K562 (cell line): ENCODE results near the gene PGM3. TPM values are rescaled to one million over a fixed set of nuclear protein-coding genes. Genes with fewer than 3 reads are reported as not detected.

Source experiments
- ATAC-seq: fragments of 200-7000 bp; cut with Tn5 transposase; 3 replicates; pipeline ENCODE4 v1.9.1; 2020; ENCODE audit warnings: moderate library complexity
- BruUV-seq: library from RNA; stranded (reverse); fragments of 400-500 nt; replicated peaks from 2 replicates; lab custom pipeline; 2021; lab: Mats Ljungman, UMichigan
- CTCF ChIA-PET: fragments of 300-600 bp; formaldehyde crosslinking; extraction: SDS; loops from one replicate; lab custom pipeline; 2021; ENCODE audit warnings: low intra/inter-chr PET ratio; lab: Yijun Ruan, JAX
- POLR2A ChIA-PET: fragments of 300-600, 350-650 bp; sonication (Branson Sonifier 250); formaldehyde crosslinking; extraction: SDS; loops from one replicate; lab custom pipeline; 2021; ENCODE audit warnings: antibody characterized with exemption, inconsistent platforms; lab: Yijun Ruan, JAX
- DNase-seq, 4 experiments: peaks; one replicate each; pipeline versions ENCODE4 v3.0.0 to v3.0.0-alpha.2; 2011 to 2018; ENCODE audit warnings: low spot score in 3 of 4, mixed read lengths in 3 of 4; ENCODE audit errors: extremely low read depth in 1 of 4
- FAIRE-seq: peaks from 2 replicates; lab custom pipeline; 2011; peaks lifted over from hg19 to GRCh38; lab: Jason Lieb, UNC
- H2AFZ ChIP-seq: 2 replicates; pipeline ENCODE4 v1.6.0; 2011; ENCODE audit warnings: low read depth, low read length, control low read depth, inconsistent platforms
- H3K27ac ChIP-seq: fragments of 200-600 bp; 3 replicates; pipeline ENCODE4 v1.8.0; 2011; ENCODE audit warnings: low read depth, mild to moderate bottlenecking, control low read depth, inconsistent platforms, low read length, moderate library complexity, mixed read lengths; ENCODE audit errors: extremely low read depth
- H3K27me3 ChIP-seq, 2 experiments: fragments of 300-600 bp in 1 of 2; 2 replicates in 1 of 2; 3 replicates in 1 of 2; pipeline versions ENCODE4 v1.6.0 to v1.8.0; 2011; ENCODE audit warnings: inconsistent platforms in 2 of 2, low read length in 2 of 2, mild to moderate bottlenecking in 1 of 2, mixed read lengths in 1 of 2, moderate library complexity in 1 of 2; ENCODE audit not compliant: control insufficient read depth in 2 of 2, insufficient read depth in 2 of 2
- H3K36me3 ChIP-seq: fragments of 300-600 bp; 3 replicates; pipeline ENCODE4 v1.8.0; 2011; ENCODE audit warnings: mild to moderate bottlenecking, low read length, inconsistent platforms; ENCODE audit not compliant: control insufficient read depth, insufficient read depth
- H3K4me1 ChIP-seq, 2 experiments: fragments of 200-600 bp in 1 of 2; replicated peaks in 1 of 2; 2 replicates in 1 of 2; 3 replicates in 1 of 2; pipeline versions ENCODE4 v1.5.1 to v1.8.0; 2011; ENCODE audit warnings: inconsistent platforms in 2 of 2, low read length in 2 of 2, mild to moderate bottlenecking in 1 of 2, mixed read lengths in 1 of 2, moderate library complexity in 1 of 2; ENCODE audit not compliant: control insufficient read depth in 2 of 2, insufficient read depth in 2 of 2
- H3K4me2 ChIP-seq: 2 replicates; pipeline ENCODE4 v1.6.1; 2011; ENCODE audit warnings: low read length, control low read depth, inconsistent platforms, mixed read lengths; ENCODE audit not compliant: insufficient read depth
- H3K4me3 ChIP-seq: fragments of 200-600 bp; sonication (generic), shearing (Covaris generic); 2 replicates; pipeline ENCODE4 v1.5.1; 2016; ENCODE audit warnings: control low read depth, inconsistent platforms
- H3K79me2 ChIP-seq: fragments of 200-600 bp; 3 replicates; pipeline ENCODE4 v1.8.0; 2011; ENCODE audit warnings: low read length, inconsistent platforms; ENCODE audit not compliant: control insufficient read depth, insufficient read depth
- H3K9ac ChIP-seq, 2 experiments: 2 replicates each; pipeline versions ENCODE4 v1.6.0 to v1.6.1; 2011; ENCODE audit warnings: low read depth in 2 of 2, low read length in 2 of 2, control low read depth in 1 of 2, inconsistent platforms in 1 of 2, mild to moderate bottlenecking in 1 of 2, mixed read lengths in 1 of 2; ENCODE audit not compliant: insufficient read depth in 1 of 2
- H3K9me1 ChIP-seq: one replicate; pipeline ENCODE4 v1.6.0; 2011; ENCODE audit warnings: inconsistent platforms, mild to moderate bottlenecking, low read length, moderate library complexity; ENCODE audit not compliant: control insufficient read depth, insufficient read depth
- H3K9me3 ChIP-seq: replicated peaks from 2 replicates; pipeline ENCODE4 v1.5.1; 2011; ENCODE audit warnings: low read depth, low read length, inconsistent platforms; ENCODE audit not compliant: control insufficient read depth, insufficient read depth
- H4K20me1 ChIP-seq: replicated peaks from 2 replicates; pipeline ENCODE4 v1.6.1; 2011; ENCODE audit warnings: low read length, inconsistent platforms, mixed read lengths; ENCODE audit not compliant: control insufficient read depth, insufficient read depth
- FOSL1 ChIP-seq: fragments of 200-800 bp; sonication (Bioruptor generic); conservative IDR thresholded peaks from 2 replicates; pipeline ENCODE4 v1.6.1; 2016; ENCODE audit warnings: missing genetic modification characterization, missing compliant biosample characterization
- FOXM1 ChIP-seq, 2 experiments: fragments of 450-650 bp in 1 of 2; sonication (generic) in 1 of 2; formaldehyde crosslinking in 1 of 2; IDR thresholded peaks; 2 replicates each; pipeline versions ENCODE4 v1.6.1 to v1.9.0; 2017 to 2022; ENCODE audit warnings: low read depth in 2 of 2, mild to moderate bottlenecking in 2 of 2, missing genetic modification reagents in 1 of 2, moderate library complexity in 1 of 2
- MAFK ChIP-seq: IDR thresholded peaks from 2 replicates; pipeline ENCODE4 v1.6.1; 2011; ENCODE audit warnings: low read length, improper control_type of control experiment
- MYBL2 ChIP-seq, 2 experiments: fragments of 450-650 bp in 1 of 2; sonication (generic) in 1 of 2; formaldehyde crosslinking in 1 of 2; IDR thresholded peaks; 2 replicates each; pipeline versions ENCODE4 v1.6.1 to v1.8.1; 2017 to 2022; ENCODE audit warnings: borderline replicate concordance in 1 of 2, inconsistent platforms in 1 of 2, low read depth in 1 of 2, mild to moderate bottlenecking in 1 of 2, missing genetic modification reagents in 1 of 2, moderate library complexity in 1 of 2
- PCBP2 ChIP-seq: fragments of 200-400 bp; formaldehyde crosslinking; IDR thresholded peaks from 2 replicates; pipeline ENCODE4 v1.6.1; 2018; ENCODE audit warnings: low read length, low read depth, mild to moderate bottlenecking, moderate library complexity; ENCODE audit not compliant: poor library complexity, severe bottlenecking
- RBM17 ChIP-seq: fragments of 200-400 bp; formaldehyde crosslinking; IDR thresholded peaks from 2 replicates; pipeline ENCODE4 v1.6.1; 2017; ENCODE audit warnings: low read depth, mild to moderate bottlenecking, low read length, borderline replicate concordance
- ZNF830 ChIP-seq: fragments of 250-450 bp; sonication (Bioruptor Pico); IDR thresholded peaks from 2 replicates; pipeline ENCODE4 v1.5.0; 2021; ENCODE audit warnings: mild to moderate bottlenecking
- WGBS: fragments of 100-300 bp; shearing (Covaris generic); methylation state at CpG from one replicate; pipeline ENCODE4 v1.1.6; 2016; ENCODE audit warnings: low coverage, mixed read lengths; ENCODE audit not compliant: insufficient coverage; ENCODE audit errors: missing lambda C conversion rate; 5-methylcytosine and 5-hydroxymethylcytosine counted together
- in situ Hi-C: fragments of 300-500 bp; cut with MboI; formaldehyde crosslinking; loops from 4 replicates; pipeline ENCODE4 v1.15.0; 2018; ENCODE audit warnings: inconsistent platforms, mixed read lengths
- intact Hi-C: fragments of 100-400 bp; cut with micrococcal nuclease; formaldehyde crosslinking; loops from 2 replicates; pipeline ENCODE4 v1.14.2; 2022
- polyA plus RNA-seq, 8 experiments: library from polyadenylated mRNA; depleted of rRNA in 4 of 8; stranded (reverse) in 5 of 8; unstranded in 3 of 8; fragments of >200 nt; fragmentation: Nextera tagmentation in 2 of 8; fragmentation: Illumina TruSeq in 1 of 8; extraction: Ambion mirVana in 2 of 8; extraction: Trizol in 1 of 8; gene quantifications; 2 replicates each; pipeline versions ENCODE4 v1.2.1 to v1.2.3, GENCODE V29; 2011 to 2014; ENCODE audit warnings: inconsistent platforms in 1 of 8, missing spikeins in 1 of 8
- total RNA-seq, 7 experiments: library from RNA; depleted of rRNA in 6 of 7; stranded (reverse); fragments of >200 nt in 6 of 7; fragmentation: Illumina TruSeq in 2 of 7; extraction: Trizol in 2 of 7; gene quantifications; 2 replicates each; pipeline versions ENCODE4 v1.2.1 to v1.2.3, GENCODE V29; 2011 to 2021; ENCODE audit warnings: low replicate concordance in 1 of 7

Gene PGM3
- total and polyA plus RNA-seq, 9 of the 15 experiments (the other 6 are each of a cell fraction or from before 2014, with no cell fraction given): 19.1 to 107 (median 50.5) TPM

- no peaks in the 10 kb centered on the region for H3K9me1 ChIP-seq
- H2AFZ ChIP-seq: no peak overlapping the region
- in situ Hi-C loops: loop anchor here (5.0 kb wide), 2 partner anchors 154 to 296 kb away; partner anchors contain the start of genes DOP1A and UBE3D
- CTCF ChIA-PET: interaction anchor here (0.6 to 2.9 kb wide), 5 partner anchors 289 to 484 kb away, joined by 3 to 29 read pairs (median 7); partner anchors contain the start of gene PRSS35
- H3K9ac ChIP-seq: no peak overlapping the region
- ATAC-seq (no peak), DNase-seq (no peak), FAIRE-seq (no peak)
- TF ChIP-seq ZNF830 (CRISPR knock-in tag) (no peak), RBM17 (no peak), MAFK (no peak), MYBL2 (IDR thresholded peaks at IDR 0.05; ENCODE audit: low read depth) (no peak), MYBL2 (CRISPR knock-in tag; IDR thresholded peaks at IDR 0.05; ENCODE audit: borderline replicate concordance) (no peak), FOSL1 (tag) (no peak), PCBP2 (no peak), FOXM1 (IDR thresholded peaks at IDR 0.05; ENCODE audit: low read depth) (no peak), FOXM1 (CRISPR knock-in tag; IDR thresholded peaks at IDR 0.05; ENCODE audit: low read depth) (no peak)
- no peaks in the 10 kb centered on the region for H3K27me3 ChIP-seq
- no peaks in the 10 kb centered on the region for H3K79me2 ChIP-seq
- no peaks in the 10 kb centered on the region for H3K36me3 ChIP-seq
- H3K4me2 ChIP-seq: no peak overlapping the region
- no peak overlapping the region for H3K4me3 ChIP-seq
- intact Hi-C loops: loop anchor here (5.0 kb wide), 1 partner anchor 371 kb away; no protein-coding TSS in a partner anchor
- no peaks in the 10 kb centered on the region for H3K4me1 ChIP-seq
- POLR2A ChIA-PET: no interaction called here
- WGBS: 50% methylated on average over 1 of the region's 1 CpG
- no peaks in the 10 kb centered on the region for H4K20me1 ChIP-seq
- no peak overlapping the region for H3K27ac ChIP-seq
- no peaks in the 10 kb centered on the region for H3K9me3 ChIP-seq
- BruUV-seq: no TSS peak
These were observed 28.2 kb upstream of the PGM3 start for GRCh38 chr6:83221276-83221675.
